AG04450 (cell line): ENCODE results near the gene KLK6. TPM values are rescaled to one million over a fixed set of nuclear protein-coding genes. Genes with fewer than 3 reads are reported as not detected.

ENCODE experiments used
- CTCF ChIA-PET: fragments of 300-600, 350-600 bp; formaldehyde crosslinking; extraction: SDS; loops from one replicate; lab custom pipeline; 2022; ENCODE audit warnings: antibody characterized with exemption, inconsistent platforms; lab: Charles Lee
- POLR2A ChIA-PET: fragments of 350-600 bp; formaldehyde crosslinking; extraction: SDS; loops from one replicate; lab custom pipeline; 2021; ENCODE audit warnings: antibody characterized with exemption, inconsistent platforms; lab: Yijun Ruan, JAX
- DNase-seq: peaks from one replicate; pipeline ENCODE4 v3.0.0-alpha.2; 2011; ENCODE audit warnings: low read depth, low spot score
- H3K27ac ChIP-seq: one replicate; pipeline ENCODE4 v1.5.1; 2012; ENCODE audit warnings: low read depth, low read length, control low read depth
- H3K27me3 ChIP-seq: one replicate; pipeline ENCODE4 v1.6.0; 2012; ENCODE audit warnings: low read length; ENCODE audit not compliant: control insufficient read depth, insufficient read depth
- H3K4me3 ChIP-seq: 2 replicates; pipeline ENCODE4 v1.5.1; 2011; ENCODE audit warnings: mild to moderate bottlenecking, low read depth, low read length, control low read depth
- H3K9me3 ChIP-seq: 2 replicates; pipeline ENCODE4 v1.5.1; 2012; ENCODE audit warnings: low read length; ENCODE audit not compliant: control insufficient read depth, insufficient read depth
- CTCF ChIP-seq: IDR thresholded peaks from 2 replicates; pipeline ENCODE4 v1.5.1; 2011; ENCODE audit warnings: low read depth, low read length, control low read depth, inconsistent platforms
- polyA plus RNA-seq: library from polyadenylated mRNA; depleted of rRNA; stranded (reverse); fragments of >200 nt; gene quantifications from 2 replicates; pipeline ENCODE4 v1.2.3, GENCODE V29; 2011; rRNA removed

KLK6 gene
- polyA plus RNA-seq, 1 experiment: not detected

GRCh38 chr19:50909240-50910070 lies 59.9 kb downstream of the KLK6 start:
- H3K4me3 ChIP-seq: no peak overlapping the region
- peaks cover 4% of the 10 kb centered on the region; the same call in 1 of the 2 replicates for H3K9me3 ChIP-seq
- H3K27ac ChIP-seq: no peak overlapping the region
- ChIA-PET CTCF (interaction anchor here (2.3 kb wide), 1 partner anchor 12 kb away, joined by 6 read pairs; no protein-coding TSS in a partner anchor), POLR2A (no interaction called here)
- DNase-seq: no peak
- TF ChIP-seq CTCF: no peak
- H3K27me3 ChIP-seq: peaks cover 11% of the 10 kb centered on the region

Other genes starting within 250 kb of the KLK6 start
- gene SHANK1, start 249.8 kb downstream of the KLK6 start, polyA plus RNA-seq: 2.4 and 3.5 TPM in 2 replicates
- gene CLEC11A, start 246.2 kb downstream of the KLK6 start, polyA plus RNA-seq: 43.9 and 64.1 TPM in 2 replicates
- gene GPR32, start 199.1 kb downstream of the KLK6 start, polyA plus RNA-seq: not detected in 2 replicates
- not detected in 2 replicates for gene ACP4, start 179.2 kb downstream of the KLK6 start, polyA plus RNA-seq
- gene KLK1, start 145.8 kb downstream of the KLK6 start, polyA plus RNA-seq: not detected in 2 replicates
- not detected in 2 replicates for gene KLK15, start 136.0 kb downstream of the KLK6 start, polyA plus RNA-seq
- gene KLK3, start 114.7 kb downstream of the KLK6 start, polyA plus RNA-seq: not detected in 2 replicates
- gene KLK2, start 96.2 kb downstream of the KLK6 start, polyA plus RNA-seq: not detected in 2 replicates
- gene KLK4, start 58.2 kb downstream of the KLK6 start, polyA plus RNA-seq: not detected in 2 replicates
- not detected in 2 replicates for gene KLK5, start 16.6 kb downstream of the KLK6 start, polyA plus RNA-seq
- not detected in 2 replicates for gene KLK7, start 14.3 kb upstream of the KLK6 start, polyA plus RNA-seq
- not detected in 2 replicates for gene KLK8, start 32.0 kb upstream of the KLK6 start, polyA plus RNA-seq
- gene KLK10, start 50.1 kb upstream of the KLK6 start, polyA plus RNA-seq: not detected in 2 replicates
- gene KLK11, start 57.0 kb upstream of the KLK6 start, polyA plus RNA-seq: not detected in 2 replicates
- gene KLK12, start 65.4 kb upstream of the KLK6 start, polyA plus RNA-seq: not detected in 2 replicates
- not detected in 2 replicates for gene KLK13, start 95.5 kb upstream of the KLK6 start, polyA plus RNA-seq
- gene KLK14, start 113.3 kb upstream of the KLK6 start, polyA plus RNA-seq: not detected in 2 replicates
- 1.7 and 2.1 TPM in 2 replicates for gene CTU1, start 138.8 kb upstream of the KLK6 start, polyA plus RNA-seq
- 0.05 TPM in 1 of 2 replicates, not detected in the other for gene SIGLEC9, start 155.3 kb upstream of the KLK6 start, polyA plus RNA-seq
- gene SIGLEC7, start 172.7 kb upstream of the KLK6 start, polyA plus RNA-seq: not detected in 2 replicates